Activated CD4-positive, alpha-beta T cell treated with anti-CD3 and anti-CD28 coated beads, Interleukin-2, amount 10 ng/mL, durations not matched to agents 7 days and 5 days (primary cell): ENCODE measurements around the gene TMEM37. TPM values are rescaled to one million over a fixed set of nuclear protein-coding genes. Genes with fewer than 3 reads are reported as not detected.

ENCODE experiments used
- CTCF ChIA-PET: fragments of 350-600 bp; sonication (Branson Sonifier 250); formaldehyde crosslinking; loops from one replicate; lab custom pipeline; 2021; ENCODE audit warnings: antibody characterized with exemption; lab: Charles Lee
- POLR2A ChIA-PET: fragments of 350-600 bp; sonication (Branson Sonifier 250); formaldehyde crosslinking; loops from one replicate; lab custom pipeline; 2021; ENCODE audit warnings: antibody characterized with exemption; lab: Charles Lee
- DNase-seq: peaks from one replicate; pipeline ENCODE4 v3.0.0-alpha.2; 2020
- H3K27ac Mint-ChIP-seq: one replicate; pipeline ENCODE4 v1.8.0; 2021; ENCODE audit warnings: mild to moderate bottlenecking, moderate library complexity, mixed read lengths
- H3K27me3 Mint-ChIP-seq: one replicate; pipeline ENCODE4 v1.8.0; 2021; ENCODE audit warnings: mixed read lengths
- H3K36me3 Mint-ChIP-seq: one replicate; pipeline ENCODE4 v1.8.0; 2021; ENCODE audit warnings: low read depth, mixed read lengths
- H3K4me1 Mint-ChIP-seq: one replicate; pipeline ENCODE4 v1.8.0; 2021; ENCODE audit warnings: mixed read lengths
- H3K4me3 Mint-ChIP-seq: one replicate; pipeline ENCODE4 v1.8.0; 2021; ENCODE audit warnings: mild to moderate bottlenecking, moderate library complexity, mixed read lengths
- H3K9me3 Mint-ChIP-seq: one replicate; pipeline ENCODE4 v1.8.0; 2021; ENCODE audit warnings: mixed read lengths
- total RNA-seq, 2 experiments: library from RNA; stranded (reverse); gene quantifications; one replicate each; pipeline ENCODE4 v1.2.3, GENCODE V29; 2021

Gene TMEM37
- total RNA-seq, 2 experiments from 2014 or later, result not detected

DNA sequence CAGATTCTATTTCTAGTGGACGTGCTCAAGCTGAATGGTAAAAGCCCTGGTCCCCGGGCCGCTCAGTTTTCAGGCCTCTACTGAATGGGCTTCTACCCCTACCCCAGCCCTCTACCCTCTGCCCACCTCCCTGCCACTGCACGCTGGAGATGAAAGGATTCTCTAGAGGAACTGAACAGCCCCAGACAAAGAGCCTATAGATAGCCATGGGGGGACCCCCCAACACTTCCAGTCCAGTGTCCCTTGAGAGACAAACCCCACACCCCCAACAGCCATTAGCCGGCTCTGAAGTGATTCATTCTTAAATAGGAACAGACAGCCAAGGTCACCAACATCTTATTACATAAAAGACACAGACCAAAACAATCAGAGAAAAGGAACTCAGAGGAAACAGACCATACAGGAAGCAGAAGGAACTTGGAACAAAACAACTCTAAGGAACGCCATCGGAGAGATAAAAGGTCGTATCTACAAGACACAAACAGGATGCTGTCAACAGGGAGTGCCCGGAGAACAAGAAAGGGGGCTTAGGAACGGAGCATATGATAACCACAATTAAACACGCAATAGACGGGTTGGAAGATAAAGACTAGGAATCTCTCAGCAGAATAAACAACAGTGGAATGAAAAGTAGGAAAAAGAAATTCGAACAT lies 23.5 kb downstream of the TMEM37 start:
- CTCF ChIA-PET, result no interaction called here
- POLR2A ChIA-PET, result no interaction called here
- Mint-ChIP-seq H3K9me3 (no peaks in the 10 kb centered on the region), H3K27ac (no peak overlapping the region), H3K4me3 (no peak overlapping the region), H3K36me3 (no peaks in the 10 kb centered on the region), H3K4me1 (peaks cover 4% of the 10 kb centered on the region), H3K27me3 (peaks cover 16% of the 10 kb centered on the region)
- no peak for DNase-seq

DNA sequence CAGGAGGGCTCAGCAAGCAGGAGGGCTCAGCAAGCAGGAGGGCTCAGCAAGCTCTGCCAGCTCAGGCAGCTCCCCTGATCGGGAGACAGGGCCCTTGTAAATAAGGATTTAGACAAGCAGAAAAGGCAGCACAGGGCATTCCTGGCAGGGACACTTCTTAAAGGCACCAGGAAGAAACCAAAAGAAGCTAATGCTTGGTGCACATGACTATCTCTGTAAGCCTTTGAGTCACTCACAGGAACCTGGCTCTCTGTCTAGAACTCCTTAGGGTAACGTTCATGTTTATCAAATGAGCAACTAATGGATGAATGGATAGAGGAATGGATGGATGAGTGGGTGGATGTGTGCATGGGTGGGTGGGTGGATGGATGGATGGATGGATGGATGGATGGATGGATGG lies 28.4 kb downstream of the TMEM37 start:
- Mint-ChIP-seq H3K9me3 (no peaks in the 10 kb centered on the region), H3K4me3 (no peak overlapping the region), H3K4me1 (peaks cover 8% of the 10 kb centered on the region), H3K27ac (no peak overlapping the region), H3K27me3 (peaks cover 15% of the 10 kb centered on the region), H3K36me3 (no peaks in the 10 kb centered on the region)
- POLR2A ChIA-PET, result no interaction called here
- DNase-seq, result no peak
- CTCF ChIA-PET, result interaction anchor here (1.1 to 1.5 kb wide), 2 partner anchors 9 to 18 kb away, joined by 3 read pairs; no protein-coding TSS in a partner anchor

DNA sequence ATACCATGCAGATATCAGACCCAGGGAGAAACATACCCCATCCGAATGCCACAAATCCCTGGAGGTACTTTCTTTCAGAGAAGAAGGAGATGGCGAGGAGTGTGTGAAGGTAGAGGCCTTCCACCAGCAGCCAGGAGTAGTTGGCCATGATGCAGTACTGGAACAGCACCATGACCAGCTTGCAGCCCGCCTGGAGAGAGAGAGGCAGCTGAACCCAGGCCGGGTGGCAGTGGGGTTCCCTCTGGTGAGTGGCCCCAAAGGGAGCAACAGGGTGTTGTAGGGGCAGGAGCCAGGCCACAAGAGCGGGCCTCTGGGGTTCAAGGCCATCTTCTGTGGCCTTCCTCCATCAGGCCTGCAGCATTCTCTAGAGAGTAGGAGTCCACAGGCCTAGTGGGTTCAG lies 30.2 kb downstream of the TMEM37 start:
- CTCF ChIA-PET, result interaction anchor here (0.8 kb wide), 1 partner anchor 19 kb away, joined by 3 read pairs; no protein-coding TSS in a partner anchor
- no peak for DNase-seq
- no peak overlapping the region for H3K4me3 Mint-ChIP-seq
- H3K27me3 Mint-ChIP-seq, result peaks cover 1% of the 10 kb centered on the region
- no peak overlapping the region for H3K27ac Mint-ChIP-seq
- no peaks in the 10 kb centered on the region for H3K36me3 Mint-ChIP-seq
- H3K4me1 Mint-ChIP-seq, result peaks cover 4% of the 10 kb centered on the region
- POLR2A ChIA-PET, result no interaction called here
- H3K9me3 Mint-ChIP-seq, result no peaks in the 10 kb centered on the region

DNA sequence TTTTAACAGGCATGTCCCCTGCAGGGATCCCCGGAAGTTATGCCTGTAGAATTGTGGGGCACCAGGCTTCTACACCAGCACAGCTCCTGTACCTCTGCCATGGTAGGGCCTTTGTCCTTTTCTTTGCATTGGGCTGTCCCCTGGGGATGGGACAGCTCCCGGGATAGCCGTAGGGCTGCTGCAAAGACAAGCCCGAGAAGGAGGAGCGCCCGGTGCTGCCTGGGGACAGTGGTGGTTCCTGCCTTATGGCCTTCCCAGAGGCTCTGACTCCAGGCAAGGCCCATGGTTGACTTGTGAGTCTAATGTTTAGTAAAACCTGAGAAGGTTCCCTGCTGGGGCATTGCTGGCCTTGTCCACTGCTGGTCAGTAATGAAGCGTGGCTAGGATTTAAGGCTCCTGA lies 30.9 kb downstream of the TMEM37 start:
- Mint-ChIP-seq H3K4me1 (peaks cover 4% of the 10 kb centered on the region), H3K9me3 (no peaks in the 10 kb centered on the region), H3K36me3 (no peaks in the 10 kb centered on the region), H3K27ac (no peak overlapping the region), H3K4me3 (no peak overlapping the region), H3K27me3 (no peaks in the 10 kb centered on the region)
- ChIA-PET CTCF (interaction anchor here (0.5 to 0.8 kb wide), 2 partner anchors 18 to 1463 kb away, joined by 3 read pairs; no protein-coding TSS in a partner anchor), POLR2A (no interaction called here)
- no peak for DNase-seq

DNA sequence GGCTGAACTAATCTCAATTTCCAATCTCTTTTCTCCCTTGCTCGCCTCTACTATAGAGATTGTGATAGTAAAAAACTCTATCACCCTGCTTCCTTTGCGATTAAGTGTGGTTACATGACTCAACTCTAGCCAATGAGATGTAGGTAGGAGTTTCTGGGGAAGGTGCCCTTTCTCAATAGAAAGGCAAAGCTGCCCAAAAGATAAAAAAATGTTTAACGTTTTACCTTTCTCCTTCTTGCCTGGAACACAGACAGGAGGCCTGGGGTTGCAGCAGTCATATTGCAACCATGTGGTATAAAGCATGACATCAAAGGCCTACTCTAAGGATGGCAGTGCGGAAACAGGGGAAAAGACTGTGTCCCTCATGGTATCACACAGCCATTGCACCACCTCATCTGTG lies 31.5 kb downstream of the TMEM37 start:
- H3K27me3 Mint-ChIP-seq, result no peaks in the 10 kb centered on the region
- CTCF ChIA-PET, result no interaction called here
- peaks cover 4% of the 10 kb centered on the region for H3K4me1 Mint-ChIP-seq
- no peak overlapping the region for H3K4me3 Mint-ChIP-seq
- POLR2A ChIA-PET, result no interaction called here
- H3K9me3 Mint-ChIP-seq, result no peaks in the 10 kb centered on the region
- DNase-seq, result no peak
- H3K36me3 Mint-ChIP-seq, result no peaks in the 10 kb centered on the region
- no peak overlapping the region for H3K27ac Mint-ChIP-seq

DNA sequence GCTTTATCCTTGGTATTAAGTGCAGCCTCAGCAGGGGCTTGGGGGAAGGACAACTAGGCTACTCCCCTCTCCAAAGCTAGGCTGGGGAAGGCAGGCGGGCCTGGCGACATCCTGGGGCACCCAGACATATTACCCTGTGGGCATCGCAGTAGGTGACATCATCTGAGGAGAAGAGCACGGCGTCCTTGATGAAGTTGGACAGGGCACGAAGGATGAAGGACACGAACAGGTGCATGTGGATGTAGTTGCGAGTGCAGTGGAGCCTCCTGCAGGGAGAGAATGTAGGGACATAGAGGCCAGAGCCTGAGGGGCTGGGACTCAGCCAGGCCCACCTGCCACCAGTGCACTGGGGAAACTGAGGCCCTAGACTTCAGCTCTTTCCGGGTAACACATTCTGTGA lies 32.3 kb downstream of the TMEM37 start:
- Mint-ChIP-seq H3K36me3 (no peaks in the 10 kb centered on the region), H3K27ac (no peak overlapping the region), H3K9me3 (no peaks in the 10 kb centered on the region), H3K27me3 (peaks cover 3% of the 10 kb centered on the region), H3K4me1 (peaks cover 4% of the 10 kb centered on the region), H3K4me3 (no peak overlapping the region)
- ChIA-PET POLR2A (no interaction called here), CTCF (no interaction called here)
- DNase-seq, result no peak

DNA sequence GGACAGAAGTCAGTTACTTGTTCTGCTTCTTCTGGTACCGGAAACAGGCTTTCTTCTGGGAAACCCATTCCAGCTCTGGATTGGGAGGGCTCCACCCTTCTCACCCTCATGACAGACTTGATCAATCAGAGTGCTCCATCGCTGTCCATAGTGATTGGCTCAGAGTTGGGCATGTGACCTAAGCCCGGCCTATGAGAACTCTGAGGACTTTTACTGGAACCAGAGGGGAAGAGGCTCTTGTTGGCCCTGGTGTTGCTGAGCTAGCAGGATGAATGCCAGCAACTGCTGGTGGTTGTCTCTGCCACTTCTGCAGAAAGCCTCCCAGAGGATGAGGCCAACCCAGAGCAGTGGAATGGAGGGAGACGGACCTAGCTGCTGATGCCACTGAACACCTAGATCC lies 33.3 kb downstream of the TMEM37 start:
- peaks cover 4% of the 10 kb centered on the region for H3K4me1 Mint-ChIP-seq
- no peak overlapping the region for H3K4me3 Mint-ChIP-seq
- no peak overlapping the region for H3K27ac Mint-ChIP-seq
- CTCF ChIA-PET, result no interaction called here
- H3K9me3 Mint-ChIP-seq, result no peaks in the 10 kb centered on the region
- POLR2A ChIA-PET, result interaction anchor here (0.6 kb wide), 1 partner anchor 13 kb away, joined by 3 read pairs; no protein-coding TSS in a partner anchor
- DNase-seq, result no peak
- H3K36me3 Mint-ChIP-seq, result no peaks in the 10 kb centered on the region
- peaks cover 3% of the 10 kb centered on the region for H3K27me3 Mint-ChIP-seq

DNA sequence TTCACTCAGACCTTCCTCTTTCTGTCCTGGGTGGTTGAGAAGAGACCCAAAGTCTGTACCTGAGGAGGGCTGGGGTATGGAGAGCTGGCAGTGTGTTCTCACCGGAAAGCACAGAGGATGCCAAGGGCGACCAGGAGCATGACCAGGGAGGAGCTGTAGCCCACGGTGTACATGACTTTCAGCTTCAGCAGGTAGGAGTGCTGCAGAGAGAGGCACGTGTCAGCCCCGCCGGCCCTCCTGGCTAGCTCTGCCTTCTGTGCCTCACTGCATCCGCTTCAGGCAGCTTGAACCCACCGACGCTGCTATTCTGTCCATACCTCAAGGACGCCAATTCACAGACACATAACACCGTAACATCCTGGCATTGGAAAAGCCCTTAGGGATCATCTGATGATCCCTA lies 34.0 kb downstream of the TMEM37 start:
- no peak overlapping the region for H3K27ac Mint-ChIP-seq
- no peaks in the 10 kb centered on the region for H3K36me3 Mint-ChIP-seq
- ChIA-PET POLR2A (no interaction called here), CTCF (interaction anchor here (1.0 kb wide), 1 partner anchor 11 kb away, joined by 3 read pairs; no protein-coding TSS in a partner anchor)
- H3K4me1 Mint-ChIP-seq, result peaks cover 4% of the 10 kb centered on the region
- DNase-seq, result no peak
- H3K27me3 Mint-ChIP-seq, result peaks cover 3% of the 10 kb centered on the region
- no peak overlapping the region for H3K4me3 Mint-ChIP-seq
- H3K9me3 Mint-ChIP-seq, result no peaks in the 10 kb centered on the region

DNA sequence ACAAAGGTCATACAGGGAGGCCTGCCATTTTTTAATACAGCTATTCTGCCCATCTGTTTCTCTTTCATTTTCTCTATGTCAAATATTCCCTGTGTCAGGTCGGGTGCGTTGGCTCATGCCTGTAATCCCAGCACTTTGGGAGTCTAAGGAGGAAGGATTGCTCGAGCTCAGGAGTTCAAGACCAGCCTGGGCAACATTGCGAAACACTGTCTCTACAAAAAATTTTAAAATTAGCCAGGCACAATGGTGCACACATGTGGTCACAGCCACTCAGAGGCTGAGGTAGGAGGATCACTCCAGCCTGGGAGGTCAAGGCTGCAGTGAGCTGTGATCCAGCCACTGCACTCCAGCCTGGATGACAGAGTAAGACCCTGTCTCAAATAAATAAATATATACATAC lies 34.7 kb downstream of the TMEM37 start:
- DNase-seq, result no peak
- Mint-ChIP-seq H3K27ac (no peak overlapping the region), H3K4me1 (peaks cover 4% of the 10 kb centered on the region), H3K36me3 (no peaks in the 10 kb centered on the region), H3K9me3 (no peaks in the 10 kb centered on the region), H3K4me3 (no peak overlapping the region), H3K27me3 (peaks cover 3% of the 10 kb centered on the region)
- ChIA-PET POLR2A (no interaction called here), CTCF (interaction anchor here (1.0 kb wide), 1 partner anchor 10 kb away, joined by 3 read pairs; no protein-coding TSS in a partner anchor)

DNA sequence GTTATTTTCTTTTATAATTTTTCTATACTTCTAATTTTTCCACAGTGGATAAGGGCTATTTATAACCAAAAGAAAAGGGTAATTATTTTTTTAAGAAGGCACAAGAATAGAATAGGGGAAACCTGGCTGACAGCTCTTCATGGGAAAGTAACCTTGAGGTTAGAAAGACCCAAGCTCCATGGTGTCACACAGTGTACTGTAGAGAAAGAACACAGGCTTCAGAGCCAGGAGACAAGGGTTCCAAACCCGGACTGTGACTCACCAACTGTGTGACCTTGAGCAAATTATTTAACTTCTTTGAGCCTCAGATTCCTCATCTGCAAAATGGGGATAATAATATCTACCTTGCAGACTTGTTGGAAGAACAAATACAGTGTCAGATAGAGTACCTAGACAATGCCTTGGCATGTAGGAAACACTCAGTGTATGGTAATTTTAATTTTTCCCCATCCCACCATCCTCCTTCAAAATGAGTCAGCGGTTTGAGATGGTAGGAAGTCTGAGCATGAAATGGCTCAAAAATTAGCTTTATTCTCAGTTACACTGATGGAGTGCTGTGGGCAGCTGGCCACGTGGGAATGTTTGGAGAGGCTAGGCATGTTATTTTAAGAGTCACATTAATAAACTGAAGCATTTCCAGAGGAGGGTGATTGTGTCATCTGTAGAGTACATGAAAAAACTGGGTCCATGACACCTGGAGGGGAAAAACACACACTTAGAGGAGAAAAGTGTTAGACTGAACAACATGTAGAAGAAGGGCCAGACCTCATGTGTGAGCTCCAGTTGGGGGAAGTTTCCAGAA lies 36.7 kb downstream of the TMEM37 start:
- no peak overlapping the region for H3K27ac Mint-ChIP-seq
- H3K9me3 Mint-ChIP-seq, result no peaks in the 10 kb centered on the region
- ChIA-PET CTCF (no interaction called here), POLR2A (no interaction called here)
- H3K4me1 Mint-ChIP-seq, result no peaks in the 10 kb centered on the region
- no peak for DNase-seq
- H3K36me3 Mint-ChIP-seq, result no peaks in the 10 kb centered on the region
- H3K27me3 Mint-ChIP-seq, result peaks cover 3% of the 10 kb centered on the region
- no peak overlapping the region for H3K4me3 Mint-ChIP-seq

DNA sequence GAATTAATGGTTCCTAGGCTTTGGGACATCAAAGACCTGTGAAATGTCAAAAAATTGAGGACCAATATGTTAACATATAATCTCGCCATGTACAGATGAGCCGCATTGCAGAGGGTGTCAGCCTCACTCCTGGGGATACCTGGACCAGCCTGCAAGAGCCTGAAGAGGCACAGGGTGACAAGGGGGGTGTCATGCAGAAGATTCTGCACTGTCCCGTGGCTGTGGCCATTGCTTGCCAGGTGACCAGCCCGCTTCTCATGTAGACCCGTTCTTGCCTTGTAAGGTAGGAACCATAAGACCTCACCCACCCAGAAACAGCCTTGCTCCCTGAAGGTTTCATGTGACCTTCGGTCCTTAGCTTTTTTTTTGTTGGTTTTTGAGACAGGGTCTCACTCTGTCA lies 37.5 kb downstream of the TMEM37 start:
- POLR2A ChIA-PET, result no interaction called here
- Mint-ChIP-seq H3K4me3 (no peak overlapping the region), H3K9me3 (no peaks in the 10 kb centered on the region), H3K4me1 (no peaks in the 10 kb centered on the region), H3K27ac (no peak overlapping the region), H3K36me3 (no peaks in the 10 kb centered on the region), H3K27me3 (peaks cover 3% of the 10 kb centered on the region)
- CTCF ChIA-PET, result interaction anchor here (1.0 to 1.5 kb wide), 2 partner anchors 8 to 71 kb away, joined by 3 to 4 read pairs; no protein-coding TSS in a partner anchor
- no peak for DNase-seq

DNA sequence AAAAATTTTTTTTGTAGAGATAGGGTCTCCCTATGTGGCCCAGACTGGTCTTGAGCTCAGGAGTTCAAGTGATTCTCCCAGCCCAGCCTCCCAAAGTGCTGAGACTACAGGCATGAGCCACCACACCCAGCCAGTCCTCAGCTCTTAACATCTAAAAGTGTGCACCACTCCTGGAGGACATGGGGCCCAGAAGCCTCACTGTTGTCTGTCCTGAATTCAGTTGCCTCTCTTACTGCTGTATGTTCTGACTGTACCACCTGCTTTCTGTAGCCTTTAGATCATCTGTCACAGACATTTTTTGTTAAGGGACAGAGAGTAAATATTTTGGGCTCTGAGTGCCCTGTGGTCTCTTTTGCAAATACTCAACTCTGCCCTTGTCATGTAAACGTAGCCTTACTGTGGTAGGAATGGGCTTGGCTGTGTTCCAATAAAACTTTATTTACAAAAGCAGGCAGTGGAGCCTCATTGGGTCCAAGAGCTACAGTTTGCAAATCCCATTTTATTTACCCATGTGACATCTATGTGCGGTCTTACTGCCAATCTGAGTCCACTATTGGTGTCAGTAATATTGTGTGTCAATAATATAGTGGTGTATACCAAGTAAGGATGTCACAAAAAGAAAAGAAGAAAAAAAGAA lies 38.1 kb downstream of the TMEM37 start:
- Mint-ChIP-seq H3K4me1 (no peaks in the 10 kb centered on the region), H3K36me3 (no peaks in the 10 kb centered on the region), H3K4me3 (no peak overlapping the region), H3K27ac (no peak overlapping the region), H3K9me3 (no peaks in the 10 kb centered on the region), H3K27me3 (peaks cover 3% of the 10 kb centered on the region)
- POLR2A ChIA-PET, result no interaction called here
- CTCF ChIA-PET, result interaction anchor here (1.0 to 1.5 kb wide), 2 partner anchors 9 to 71 kb away, joined by 3 to 4 read pairs; no protein-coding TSS in a partner anchor
- no peak for DNase-seq

DNA sequence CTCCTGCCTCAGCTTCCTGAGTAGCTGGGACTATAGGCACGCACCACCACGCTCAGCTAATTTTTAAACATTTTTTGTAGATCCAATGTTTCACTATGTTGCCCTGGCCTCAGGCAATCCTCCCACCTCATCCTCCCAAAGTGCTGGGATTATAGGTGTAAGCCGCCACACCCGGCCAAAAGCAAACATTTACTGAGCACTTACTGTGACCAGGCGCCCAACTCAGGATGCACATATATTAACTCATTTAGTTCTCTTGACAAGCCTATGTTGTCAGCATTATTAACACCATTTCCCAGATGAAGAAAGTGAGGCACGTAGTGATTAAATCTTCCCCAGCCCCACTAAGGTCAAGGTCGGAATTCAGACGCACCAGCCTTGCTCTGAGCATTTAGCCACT lies 41.1 kb downstream of the TMEM37 start:
- Mint-ChIP-seq H3K4me3 (no peak overlapping the region), H3K9me3 (no peaks in the 10 kb centered on the region), H3K4me1 (no peaks in the 10 kb centered on the region), H3K27ac (no peak overlapping the region), H3K36me3 (no peaks in the 10 kb centered on the region), H3K27me3 (peaks cover 3% of the 10 kb centered on the region)
- POLR2A ChIA-PET, result no interaction called here
- CTCF ChIA-PET, result no interaction called here
- no peak for DNase-seq
